NCI-H69 (cell line): ENCODE results near the gene SORCS2.

Source experiments
- DNase-seq: peaks from one replicate; lab custom pipeline; 2025; lab: John Stamatoyannopoulos, UW

The SORCS2 gene

DNA sequence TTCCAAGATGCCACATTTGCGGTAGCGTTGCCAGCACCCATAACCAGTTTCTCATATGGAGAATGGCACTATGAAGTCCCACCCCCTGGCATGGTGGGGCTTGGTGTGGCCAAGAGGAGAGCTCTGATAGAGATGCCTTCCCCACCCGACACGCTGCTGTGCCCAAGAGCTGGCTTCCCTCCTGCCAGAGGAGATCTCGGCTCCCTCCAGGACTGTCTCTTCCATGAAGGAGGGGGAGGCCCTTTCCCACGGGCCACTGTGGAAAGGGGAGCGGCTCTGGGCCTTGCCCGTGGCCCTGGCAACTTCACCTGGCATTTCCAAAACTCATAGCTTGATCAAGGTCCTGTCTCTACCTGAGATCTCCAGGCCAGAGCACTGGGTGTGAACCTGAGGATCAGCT is 459.7 kb downstream of the SORCS2 start:
- no peak for DNase-seq

DNA sequence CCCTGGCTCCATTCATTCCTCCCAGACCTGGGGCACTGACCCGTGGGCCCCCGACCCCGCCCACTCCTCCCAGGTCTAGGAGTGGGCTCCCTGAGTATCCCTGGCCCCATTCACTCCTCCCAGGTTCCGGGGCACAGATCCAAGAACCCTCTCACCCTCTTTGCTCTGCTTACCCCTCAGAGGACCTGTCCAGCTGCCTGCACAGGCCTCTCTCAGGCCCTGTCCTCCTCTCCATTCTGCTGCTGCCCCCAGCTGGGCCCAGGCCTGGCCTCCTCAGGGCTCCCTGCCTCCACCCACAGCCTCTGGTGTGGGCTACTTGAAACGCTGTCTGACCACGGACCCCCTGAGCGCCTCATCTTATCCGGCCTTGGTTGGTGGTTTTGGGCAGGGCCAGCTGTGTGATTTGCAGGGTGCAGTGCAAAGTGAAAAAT is 460.1 kb downstream of the SORCS2 start:
- DNase-seq: no peak

GRCh38 chr4:7652906-7653305 is 460.6 kb downstream of the SORCS2 start:
- no peak for DNase-seq

DNA sequence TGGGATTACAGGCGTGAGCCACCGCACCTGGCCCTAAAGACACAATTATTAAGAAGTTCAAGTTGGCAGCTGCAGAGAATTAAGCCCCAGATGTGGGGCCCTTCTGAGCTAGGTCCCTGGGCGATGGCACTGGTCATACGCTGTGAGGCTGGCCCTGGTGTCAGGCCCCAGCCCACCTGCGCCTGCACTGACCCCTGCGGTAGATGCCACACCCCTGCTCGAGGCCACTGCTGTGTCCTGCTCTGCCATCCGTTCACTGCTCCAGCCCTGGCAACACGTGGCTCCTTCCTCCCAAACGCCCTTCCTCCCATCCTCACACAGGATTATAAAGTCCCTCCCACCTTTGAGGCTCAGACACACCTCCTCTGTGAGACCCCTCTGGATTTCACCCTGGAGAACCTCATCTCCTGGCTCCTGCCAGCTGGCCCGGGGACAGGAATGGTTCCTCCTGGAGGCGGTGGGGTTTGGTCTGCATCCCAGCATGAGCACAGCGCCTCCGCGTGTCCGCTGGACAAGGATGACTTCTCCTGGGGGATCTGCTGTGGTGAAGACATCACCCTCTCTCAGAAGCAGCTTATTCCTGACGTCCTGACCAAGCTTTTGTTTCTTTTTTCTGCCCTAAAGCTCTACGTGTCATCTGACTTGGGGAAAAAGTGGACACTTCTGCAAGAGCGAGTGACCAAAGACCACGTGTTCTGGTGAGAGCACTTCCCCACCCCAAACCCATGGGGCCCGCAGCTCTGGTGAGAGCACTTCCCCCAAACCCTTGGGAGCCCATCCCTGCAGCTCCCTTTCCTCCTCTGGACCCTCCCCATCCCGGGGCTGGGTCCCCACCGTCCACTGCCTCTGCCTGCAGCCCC is 461.4 kb downstream of the SORCS2 start:
- DNase-seq: no peak

GRCh38 chr4:7654550-7655445 is 462.5 kb downstream of the SORCS2 start:
- no peak for DNase-seq

GRCh38 chr4:7655511-7656243 is 463.3 kb downstream of the SORCS2 start:
- peak; percentile 86 for DNase-seq

GRCh38 chr4:7656244-7656800 is 464.0 kb downstream of the SORCS2 start:
- DNase-seq: no peak

- no peak for DNase-seq
These were observed 465.4 kb downstream of the SORCS2 start for GRCh38 chr4:7657545-7658297.

DNA sequence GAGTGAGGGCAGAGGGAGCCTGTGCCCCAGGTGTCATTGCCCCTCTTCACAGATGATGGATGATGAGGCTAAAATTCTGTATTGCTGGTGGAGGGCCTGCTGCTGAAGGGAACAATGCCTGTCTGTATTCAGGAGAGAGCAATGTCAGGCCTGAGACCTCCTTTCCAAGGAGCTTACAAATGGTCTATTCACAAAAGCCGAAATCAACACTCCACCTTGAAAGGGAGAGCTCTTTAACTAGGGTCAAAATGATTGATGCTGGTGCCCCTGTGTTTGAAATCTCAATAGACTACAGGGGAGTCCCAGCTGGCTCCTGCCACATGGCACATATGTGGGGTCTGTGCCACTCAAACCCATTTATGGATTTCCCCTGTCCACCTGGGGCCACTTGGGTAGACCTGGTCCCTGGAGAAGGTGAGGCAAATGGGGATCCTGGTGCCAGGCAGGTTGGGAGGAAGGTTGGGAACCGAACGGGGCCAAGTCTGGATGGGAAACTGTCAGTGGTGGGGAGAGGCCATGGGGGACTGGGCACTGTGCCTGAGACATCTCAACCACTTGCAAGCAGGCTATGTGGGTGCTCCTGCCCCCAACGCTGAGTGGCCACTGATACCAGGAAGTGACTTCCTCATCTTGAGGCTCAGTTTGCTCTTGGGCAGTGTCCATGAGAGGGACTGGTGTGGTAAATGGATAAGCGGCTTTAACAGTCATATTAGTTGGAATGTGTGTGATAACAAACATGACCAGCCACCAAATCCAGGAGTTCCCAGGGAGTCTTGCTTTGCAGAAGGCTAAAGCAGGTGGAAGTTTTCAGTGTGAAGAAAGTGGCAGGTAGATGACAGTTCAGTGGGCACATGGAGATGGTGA is 466.2 kb downstream of the SORCS2 start:
- peak; percentile 19 for DNase-seq

- DNase-seq: no peak
These were observed 467.3 kb downstream of the SORCS2 start for GRCh38 chr4:7659429-7660175.

DNA sequence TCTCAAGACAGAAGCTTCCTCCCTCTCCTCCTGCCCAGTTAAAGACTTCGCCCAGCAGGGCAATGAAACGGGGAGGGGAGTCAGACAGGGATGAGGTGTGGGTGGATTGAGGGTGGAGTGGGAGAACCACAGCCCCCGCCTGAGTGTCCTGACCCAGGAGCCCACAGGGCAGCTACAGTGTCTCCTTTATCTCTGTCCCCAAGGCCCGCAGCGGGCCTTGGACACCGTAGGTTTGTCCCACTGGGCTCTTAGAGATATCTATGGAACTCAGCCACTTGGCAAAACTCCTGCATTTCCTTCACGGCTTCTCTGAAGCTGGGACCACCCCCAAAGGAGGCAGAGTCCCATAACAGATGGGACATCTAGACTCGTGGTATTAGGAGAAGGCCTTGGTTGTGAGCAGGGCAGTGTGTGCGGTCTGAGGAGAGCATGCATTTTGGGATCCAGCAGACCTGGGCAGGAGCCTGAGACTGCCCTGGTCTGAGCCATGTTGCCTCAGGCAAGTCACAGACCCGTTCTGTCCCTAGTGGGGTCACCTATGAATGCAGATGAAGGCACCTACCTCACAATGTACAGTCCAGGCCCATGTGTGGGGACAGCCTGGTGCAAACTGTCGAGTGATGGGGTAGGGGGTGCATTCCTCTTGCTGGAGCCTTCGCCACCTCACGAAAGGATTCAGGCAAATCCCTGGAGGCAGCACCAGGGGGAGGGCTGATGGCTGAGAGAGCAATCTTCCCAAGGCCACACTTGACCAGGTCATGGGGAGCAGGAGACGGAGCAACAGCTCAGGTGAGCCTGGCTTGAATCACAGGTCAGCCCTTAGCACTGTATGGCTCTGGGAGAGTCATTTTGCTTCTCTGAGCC is 468.1 kb downstream of the SORCS2 start:
- DNase-seq: no peak

- no peak for DNase-seq
These were observed 468.9 kb downstream of the SORCS2 start for GRCh38 chr4:7661066-7661748.

DNA sequence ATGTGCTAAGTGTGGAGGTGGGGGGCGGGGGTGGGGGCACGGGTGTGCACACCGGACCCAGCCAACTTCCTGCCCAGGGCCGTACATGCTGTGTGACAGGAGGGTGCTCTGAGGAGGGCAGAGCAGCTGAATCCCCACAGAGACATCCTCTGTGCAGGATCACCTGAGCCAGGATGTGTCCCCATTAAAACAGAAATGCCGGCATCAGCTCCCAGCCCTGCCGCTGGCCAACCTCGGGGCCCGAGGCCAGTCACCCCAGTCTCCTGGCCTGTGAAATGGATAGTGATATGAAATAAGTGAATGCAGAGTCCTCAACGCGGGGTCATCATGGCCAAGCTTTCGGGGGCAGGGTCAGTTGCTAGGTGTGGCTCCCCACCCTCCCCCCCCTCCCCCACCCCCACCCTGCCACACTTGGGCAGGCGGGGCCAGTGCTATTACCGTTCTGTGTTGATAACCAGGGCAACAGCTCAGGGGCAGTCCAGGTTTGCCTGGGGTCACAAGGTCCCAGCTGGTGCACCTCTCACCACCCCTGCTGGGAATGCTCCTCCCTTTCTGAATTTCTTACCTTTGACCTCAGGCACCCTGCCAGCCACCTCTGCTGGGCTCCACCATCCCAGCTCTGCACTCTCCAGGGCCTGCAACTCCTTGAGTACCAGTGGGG is 469.6 kb downstream of the SORCS2 start:
- no peak for DNase-seq

DNA sequence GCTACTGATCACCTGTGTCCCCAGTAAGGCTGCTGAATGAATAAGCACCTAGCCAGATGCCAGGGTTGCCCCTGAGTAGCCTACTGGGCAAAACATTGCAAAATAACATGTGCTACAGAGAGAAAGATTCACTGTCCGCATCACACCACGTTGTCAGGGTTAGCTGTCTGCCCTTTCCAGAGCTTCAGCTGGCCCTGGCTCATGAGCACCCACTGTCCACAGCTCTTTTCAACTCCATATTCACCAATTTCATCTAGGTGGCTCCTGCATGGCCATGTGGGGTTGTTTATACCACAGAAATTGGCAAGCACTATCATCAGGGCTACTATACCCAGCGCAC is 470.1 kb downstream of the SORCS2 start:
- DNase-seq: no peak

DNA sequence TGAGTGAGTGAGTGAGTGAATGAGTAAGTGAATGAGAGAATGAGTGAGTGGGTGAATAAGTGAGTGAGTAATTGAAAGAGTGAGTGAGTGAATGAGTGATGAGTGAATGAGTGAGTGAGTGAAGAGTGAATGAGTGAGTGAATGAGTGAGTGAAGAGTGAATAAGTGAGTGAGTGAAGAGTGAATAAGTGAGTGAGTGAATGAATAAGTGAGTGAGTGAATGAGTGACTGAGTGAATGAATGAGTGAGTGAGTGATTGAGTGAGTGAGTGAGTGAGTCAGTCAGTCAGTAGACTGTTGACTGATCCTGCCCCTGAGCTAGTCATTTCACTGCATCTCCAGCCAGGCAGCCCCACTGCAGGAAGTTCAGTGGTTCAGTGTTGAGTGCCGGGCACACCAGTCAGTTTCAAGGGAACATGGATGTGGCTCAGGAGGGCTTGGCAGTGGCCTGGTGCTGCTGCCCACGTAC is 470.8 kb downstream of the SORCS2 start:
- DNase-seq: no peak

- no peak for DNase-seq
These were observed 471.8 kb downstream of the SORCS2 start for GRCh38 chr4:7664106-7664505.

GRCh38 chr4:7665321-7665720 is 473.0 kb downstream of the SORCS2 start:
- no peak for DNase-seq
